NB4 (cell line): ENCODE results near the gene DOCK3.

ENCODE experiments used
- MYC ChIP-seq: IDR thresholded peaks from 2 replicates; pipeline ENCODE4 v1.6.1; 2011; ENCODE audit warnings: low read depth, low read length
- POLR2A ChIP-seq: IDR thresholded peaks from 2 replicates; pipeline ENCODE4 v1.6.1; 2011; ENCODE audit warnings: mild to moderate bottlenecking; ENCODE audit not compliant: insufficient read length; ENCODE audit errors: extremely low read depth
- TF ChIP-seq, protein P1 (sequence below): IDR thresholded peaks from one replicate; pipeline ENCODE4 v1.5.1; 2012; ENCODE audit warnings: low read depth, low read length

DNA sequence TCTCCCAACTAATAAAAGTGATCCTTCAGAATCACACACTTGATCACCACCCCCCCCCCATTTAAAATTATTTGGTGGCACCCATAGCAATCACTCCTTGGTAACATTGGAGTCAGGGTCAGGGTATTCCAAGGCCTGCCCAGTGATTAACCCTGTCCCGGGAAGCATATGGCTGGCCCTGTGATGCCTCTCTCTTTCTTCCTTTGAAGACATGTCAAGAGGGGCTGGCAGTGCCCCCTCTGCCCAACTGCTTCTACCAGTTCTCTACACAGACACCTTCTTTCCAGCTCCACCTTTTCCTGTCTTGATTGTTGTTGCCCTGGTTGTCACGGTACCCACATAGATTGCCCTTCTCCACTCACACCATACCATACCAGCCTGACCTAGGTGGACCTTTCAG is 679.4 kb downstream of the DOCK3 start:
- TF ChIP-seq, protein P1, sequence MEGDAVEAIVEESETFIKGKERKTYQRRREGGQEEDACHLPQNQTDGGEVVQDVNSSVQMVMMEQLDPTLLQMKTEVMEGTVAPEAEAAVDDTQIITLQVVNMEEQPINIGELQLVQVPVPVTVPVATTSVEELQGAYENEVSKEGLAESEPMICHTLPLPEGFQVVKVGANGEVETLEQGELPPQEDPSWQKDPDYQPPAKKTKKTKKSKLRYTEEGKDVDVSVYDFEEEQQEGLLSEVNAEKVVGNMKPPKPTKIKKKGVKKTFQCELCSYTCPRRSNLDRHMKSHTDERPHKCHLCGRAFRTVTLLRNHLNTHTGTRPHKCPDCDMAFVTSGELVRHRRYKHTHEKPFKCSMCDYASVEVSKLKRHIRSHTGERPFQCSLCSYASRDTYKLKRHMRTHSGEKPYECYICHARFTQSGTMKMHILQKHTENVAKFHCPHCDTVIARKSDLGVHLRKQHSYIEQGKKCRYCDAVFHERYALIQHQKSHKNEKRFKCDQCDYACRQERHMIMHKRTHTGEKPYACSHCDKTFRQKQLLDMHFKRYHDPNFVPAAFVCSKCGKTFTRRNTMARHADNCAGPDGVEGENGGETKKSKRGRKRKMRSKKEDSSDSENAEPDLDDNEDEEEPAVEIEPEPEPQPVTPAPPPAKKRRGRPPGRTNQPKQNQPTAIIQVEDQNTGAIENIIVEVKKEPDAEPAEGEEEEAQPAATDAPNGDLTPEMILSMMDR: no peak
- TF ChIP-seq POLR2A: no peak
- no peak for TF ChIP-seq MYC
